IPS-15b (cell line): ENCODE results near the gene FNIP1.
"Not testable (repeated sequence)": the region's sequence is repeated elsewhere in the genome, so short reads cannot be mapped to it uniquely, and the experiment has no call there.

ENCODE experiments used
- H3K27me3 ChIP-seq: one replicate; pipeline ENCODE4 v1.6.1; 2013; ENCODE audit warnings: low read length; ENCODE audit not compliant: control insufficient read depth, insufficient read depth
- H3K36me3 ChIP-seq: one replicate; pipeline ENCODE4 v1.6.1; 2013; ENCODE audit warnings: low read length; ENCODE audit not compliant: control insufficient read depth, insufficient read depth
- H3K4me1 ChIP-seq: one replicate; pipeline ENCODE4 v1.6.1; 2013; ENCODE audit warnings: mild to moderate bottlenecking, low read length; ENCODE audit not compliant: control insufficient read depth, insufficient read depth
- H3K4me3 ChIP-seq: one replicate; pipeline ENCODE4 v1.5.1; 2013; ENCODE audit warnings: low read depth, low read length
- H3K9ac ChIP-seq: one replicate; pipeline ENCODE4 v1.6.1; 2013; ENCODE audit warnings: low read depth, mild to moderate bottlenecking, low read length
- H3K9me3 ChIP-seq: one replicate; pipeline ENCODE4 v1.6.1; 2013; ENCODE audit warnings: mild to moderate bottlenecking, low read length; ENCODE audit not compliant: control insufficient read depth, insufficient read depth

Gene FNIP1

DNA sequence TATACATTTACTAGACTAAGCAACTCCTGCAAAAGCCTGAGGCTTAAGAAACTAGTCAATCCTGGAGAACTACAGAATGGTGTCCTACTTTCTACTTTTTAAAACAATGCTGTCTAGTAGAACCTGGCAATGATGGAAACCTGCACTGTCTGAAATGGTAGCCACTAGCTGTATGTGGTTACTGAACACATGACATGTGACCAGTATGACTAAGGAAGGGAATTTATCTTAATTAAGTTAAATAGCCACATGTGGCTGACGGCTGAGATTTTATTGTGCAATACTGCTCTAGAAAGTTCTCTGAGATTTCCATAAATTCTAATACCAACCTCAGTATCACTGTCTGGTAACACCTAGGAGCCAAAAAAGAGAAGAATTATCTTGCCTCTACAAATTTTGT lies 116.9 kb downstream of the FNIP1 start:
- Histone ChIP-seq H3K4me3 (no peak overlapping the region), H3K4me1 (no peaks in the 10 kb centered on the region), H3K9ac (no peak overlapping the region), H3K27me3 (no peaks in the 10 kb centered on the region), H3K9me3 (no peaks in the 10 kb centered on the region), H3K36me3 (no peaks in the 10 kb centered on the region)

DNA sequence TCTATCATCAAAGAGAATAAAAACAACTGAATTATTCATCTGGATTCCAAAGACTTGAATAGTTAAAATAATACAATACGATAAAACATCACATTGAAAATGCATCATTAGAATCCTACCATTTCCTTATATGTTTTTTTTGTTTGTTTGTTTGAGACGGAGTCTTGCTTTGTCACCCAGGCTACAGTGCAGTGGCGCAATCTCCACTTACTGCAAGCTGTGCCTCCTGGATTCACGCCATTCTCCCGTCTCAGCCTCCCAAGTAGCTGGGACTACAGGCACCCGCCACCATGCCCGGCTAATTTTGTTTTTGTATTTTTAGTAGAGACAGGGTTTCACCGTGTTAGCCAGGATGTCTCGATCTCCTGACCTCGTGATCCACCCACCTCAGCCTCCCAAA lies 118.5 kb downstream of the FNIP1 start:
- H3K9ac ChIP-seq, H3K9me3 ChIP-seq, H3K4me1 ChIP-seq, H3K27me3 ChIP-seq, H3K36me3 ChIP-seq, H3K4me3 ChIP-seq: not testable (repeated sequence)

DNA sequence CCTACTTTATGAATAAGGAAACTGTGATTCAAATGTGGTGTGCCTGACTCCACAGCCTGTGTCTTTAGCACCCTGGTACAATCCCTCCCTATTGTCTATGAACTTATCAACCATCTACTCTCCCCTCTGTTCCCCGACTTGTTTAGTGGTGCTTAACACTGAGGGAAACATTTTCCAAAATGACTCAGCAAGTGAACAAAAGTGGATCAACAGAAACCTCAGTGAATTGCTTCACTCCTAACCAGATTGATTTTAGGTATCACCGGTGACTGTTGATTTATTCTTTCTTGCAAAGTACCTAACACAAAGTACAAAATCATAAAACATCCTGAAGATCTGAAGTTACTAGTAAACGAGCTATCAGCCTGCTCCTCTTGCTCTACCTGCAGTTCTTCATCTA lies 119.7 kb downstream of the FNIP1 start:
- no peak overlapping the region for H3K9ac ChIP-seq
- no peaks in the 10 kb centered on the region for H3K9me3 ChIP-seq
- H3K4me1 ChIP-seq = no peaks in the 10 kb centered on the region
- no peaks in the 10 kb centered on the region for H3K27me3 ChIP-seq
- H3K36me3 ChIP-seq = no peaks in the 10 kb centered on the region
- no peak overlapping the region for H3K4me3 ChIP-seq

DNA sequence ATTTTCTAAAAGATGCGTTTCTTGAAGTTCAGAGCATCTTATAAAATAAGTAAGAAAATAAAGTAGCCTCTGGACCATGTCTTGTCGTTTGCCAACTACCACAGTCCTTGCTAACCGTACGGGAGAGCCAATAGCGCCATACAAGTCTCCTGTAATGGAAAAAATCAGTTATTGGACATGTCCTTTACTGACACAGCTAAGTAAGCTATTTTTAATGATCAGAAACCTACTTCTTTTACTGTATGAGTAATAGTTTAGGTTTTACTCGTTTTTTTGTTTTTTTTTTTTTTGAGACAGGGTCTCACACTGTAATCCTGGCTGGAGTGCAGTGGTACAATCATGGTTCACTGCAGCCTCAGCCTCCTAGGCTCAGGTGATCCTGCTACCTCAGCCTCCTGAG lies 124.0 kb downstream of the FNIP1 start:
- H3K4me3 ChIP-seq = no peak overlapping the region
- no peaks in the 10 kb centered on the region for H3K4me1 ChIP-seq
- H3K9me3 ChIP-seq = no peaks in the 10 kb centered on the region
- H3K9ac ChIP-seq = no peak overlapping the region
- H3K36me3 ChIP-seq = no peaks in the 10 kb centered on the region
- no peaks in the 10 kb centered on the region for H3K27me3 ChIP-seq

DNA sequence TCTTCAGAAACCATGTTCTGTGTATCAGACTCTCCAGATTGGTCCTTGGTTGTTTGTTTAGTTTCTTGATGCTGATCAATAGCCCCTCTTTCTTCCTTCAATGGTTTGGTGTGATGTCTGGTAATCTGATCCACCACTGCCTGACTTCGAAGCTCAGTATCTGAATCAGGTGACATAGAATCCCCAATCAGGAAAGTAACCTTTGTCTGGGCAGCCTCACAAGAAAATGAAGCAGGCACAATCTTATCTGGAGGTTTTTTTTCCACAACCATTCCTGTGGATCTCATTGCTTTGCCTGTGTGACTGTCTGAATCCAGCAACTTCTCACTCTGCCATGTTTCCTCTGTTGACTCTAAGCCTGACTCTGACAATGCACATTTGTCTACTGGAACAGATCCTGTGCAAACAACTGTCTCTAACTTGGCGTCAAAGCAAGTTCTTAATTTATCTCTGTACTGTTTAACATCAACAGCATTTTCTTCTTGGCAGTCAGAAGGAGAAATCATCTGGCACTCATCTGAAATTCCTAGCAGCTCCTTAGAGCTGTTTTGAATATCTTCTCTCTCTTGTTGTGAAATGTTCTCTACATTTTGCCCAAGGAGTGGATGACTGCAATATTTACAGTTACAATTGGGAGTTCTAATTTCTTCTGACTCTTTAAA lies 124.7 kb downstream of the FNIP1 start:
- H3K9me3 ChIP-seq = no peaks in the 10 kb centered on the region
- no peaks in the 10 kb centered on the region for H3K36me3 ChIP-seq
- H3K4me3 ChIP-seq = no peak overlapping the region
- H3K4me1 ChIP-seq = no peaks in the 10 kb centered on the region
- no peak overlapping the region for H3K9ac ChIP-seq
- H3K27me3 ChIP-seq = no peaks in the 10 kb centered on the region

DNA sequence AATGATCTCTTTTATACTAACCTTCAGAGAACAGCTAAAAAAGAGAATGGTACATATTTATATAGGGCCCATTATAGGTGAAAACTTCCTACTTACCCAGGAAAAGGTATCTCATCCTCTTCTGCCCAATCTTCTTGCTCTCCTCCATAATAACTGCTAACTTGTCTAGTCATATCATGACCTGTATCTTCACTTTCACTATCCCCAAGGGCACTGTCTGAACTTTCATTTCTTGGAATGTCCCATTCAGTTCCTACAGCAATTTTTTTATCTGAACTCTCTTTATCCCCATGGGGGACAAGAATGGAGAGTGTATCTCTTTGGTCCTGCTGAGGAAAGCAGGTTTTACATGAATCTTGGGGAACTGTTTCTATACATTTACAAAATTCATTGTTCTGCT lies 125.4 kb downstream of the FNIP1 start:
- no peaks in the 10 kb centered on the region for H3K36me3 ChIP-seq
- no peaks in the 10 kb centered on the region for H3K27me3 ChIP-seq
- no peak overlapping the region for H3K9ac ChIP-seq
- H3K9me3 ChIP-seq = no peaks in the 10 kb centered on the region
- H3K4me3 ChIP-seq = no peak overlapping the region
- H3K4me1 ChIP-seq = no peaks in the 10 kb centered on the region

DNA sequence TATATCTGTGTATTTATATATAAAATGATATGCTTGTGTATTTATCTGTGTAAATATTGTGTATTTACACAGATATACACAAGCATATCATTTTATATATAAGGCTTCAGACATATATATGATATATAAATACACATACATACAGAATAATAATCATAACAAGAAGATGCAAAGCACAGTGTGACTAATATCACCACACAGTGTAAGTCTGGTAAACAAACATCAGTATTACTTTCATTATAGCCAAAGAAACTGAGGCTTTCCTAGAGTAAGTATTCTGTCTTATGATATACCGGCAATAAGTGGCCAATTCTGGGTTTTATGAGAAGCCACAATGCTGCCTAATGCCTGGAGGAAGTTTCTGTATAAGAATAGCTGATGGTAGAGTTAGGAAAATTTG lies 131.9 kb downstream of the FNIP1 start:
- no peaks in the 10 kb centered on the region for H3K4me1 ChIP-seq
- H3K36me3 ChIP-seq = peaks cover 2% of the 10 kb centered on the region
- H3K4me3 ChIP-seq = no peak overlapping the region
- no peak overlapping the region for H3K9ac ChIP-seq
- no peaks in the 10 kb centered on the region for H3K9me3 ChIP-seq
- no peaks in the 10 kb centered on the region for H3K27me3 ChIP-seq

DNA sequence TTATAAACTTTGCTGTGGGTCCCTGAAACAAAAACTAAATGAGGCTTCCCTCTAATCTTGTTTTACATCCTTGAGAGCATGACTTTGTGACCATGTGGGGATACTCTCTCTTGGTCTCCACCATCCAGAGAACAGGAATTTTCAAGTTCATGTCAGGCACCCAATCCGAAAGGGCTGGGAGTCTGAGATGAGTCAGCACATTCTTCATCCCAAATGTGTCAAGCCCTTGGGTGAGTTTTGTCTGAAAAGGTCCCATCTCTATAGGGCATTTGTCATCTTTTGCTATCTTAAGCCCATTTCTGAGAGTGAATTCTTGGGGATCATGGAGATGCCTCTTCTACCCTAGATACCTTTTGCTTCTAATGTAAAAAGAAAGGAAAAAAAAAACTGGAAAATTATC lies 134.9 kb downstream of the FNIP1 start:
- H3K27me3 ChIP-seq = no peaks in the 10 kb centered on the region
- no peak overlapping the region for H3K4me3 ChIP-seq
- H3K4me1 ChIP-seq = no peaks in the 10 kb centered on the region
- H3K9me3 ChIP-seq = no peaks in the 10 kb centered on the region
- H3K9ac ChIP-seq = no peak overlapping the region
- peaks cover 9% of the 10 kb centered on the region for H3K36me3 ChIP-seq

DNA sequence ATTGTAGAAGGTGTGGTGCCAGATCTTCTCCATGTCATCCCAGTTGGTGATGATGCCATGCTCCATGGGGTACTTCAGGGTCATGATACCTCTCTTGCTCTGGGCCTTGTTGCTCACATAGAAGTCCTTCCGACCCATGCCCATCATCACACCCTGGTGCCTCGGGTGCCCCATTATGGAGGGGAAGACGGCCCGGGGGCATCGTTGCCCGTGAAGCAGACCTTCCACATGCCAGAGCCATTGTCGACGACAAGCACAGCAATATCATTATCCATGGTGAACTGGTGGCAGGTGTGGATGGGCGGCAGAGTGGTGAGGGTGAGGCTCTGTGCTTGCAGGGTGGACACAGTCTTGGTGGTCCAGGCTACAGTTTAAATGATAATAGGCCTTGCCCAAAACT lies 137.0 kb downstream of the FNIP1 start:
- no peak overlapping the region for H3K9ac ChIP-seq
- H3K36me3 ChIP-seq = peaks cover 9% of the 10 kb centered on the region
- no peak overlapping the region for H3K4me3 ChIP-seq
- no peaks in the 10 kb centered on the region for H3K4me1 ChIP-seq
- no peaks in the 10 kb centered on the region for H3K27me3 ChIP-seq
- no peaks in the 10 kb centered on the region for H3K9me3 ChIP-seq

DNA sequence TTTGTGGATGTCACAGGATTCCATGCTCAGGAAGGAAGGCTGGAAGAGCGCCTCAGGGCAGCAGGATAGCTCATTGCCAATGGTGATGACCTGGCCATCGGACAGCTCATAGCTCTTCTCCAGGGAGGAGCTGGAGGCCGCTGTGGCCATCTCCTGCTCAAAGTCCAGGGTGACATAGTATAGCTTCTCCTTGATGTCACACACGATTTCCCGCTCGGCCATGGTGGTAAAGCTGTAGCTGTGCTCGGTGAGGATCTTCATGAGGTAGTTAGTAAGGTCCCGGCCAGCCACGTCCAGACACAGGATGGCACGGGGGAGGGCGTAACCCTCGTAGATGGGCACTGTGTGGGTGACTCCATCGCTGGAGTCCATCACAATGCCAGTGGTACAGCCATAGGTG lies 137.5 kb downstream of the FNIP1 start:
- no peaks in the 10 kb centered on the region for H3K9me3 ChIP-seq
- no peaks in the 10 kb centered on the region for H3K4me1 ChIP-seq
- no peak overlapping the region for H3K4me3 ChIP-seq
- no peaks in the 10 kb centered on the region for H3K27me3 ChIP-seq
- no peak overlapping the region for H3K9ac ChIP-seq
- peaks cover 9% of the 10 kb centered on the region for H3K36me3 ChIP-seq

DNA sequence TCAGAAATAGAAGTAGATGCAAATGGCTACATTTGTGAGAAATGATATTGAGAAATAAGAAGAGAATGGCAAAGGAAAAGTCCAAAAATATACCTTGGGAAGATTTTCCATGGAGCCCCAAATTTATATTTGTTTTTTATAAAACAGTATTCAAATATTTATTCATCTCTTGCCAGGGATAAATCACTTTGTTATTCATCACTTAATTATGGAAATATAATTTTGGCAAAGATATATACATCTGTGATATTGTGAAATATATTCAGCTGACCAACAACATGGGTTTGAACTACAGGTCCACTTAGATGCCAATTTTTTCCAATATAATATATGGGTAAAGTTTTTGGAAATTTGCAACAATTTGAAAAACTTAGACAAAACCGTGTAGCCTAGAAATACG lies 142.0 kb downstream of the FNIP1 start:
- H3K9me3 ChIP-seq = no peaks in the 10 kb centered on the region
- no peaks in the 10 kb centered on the region for H3K27me3 ChIP-seq
- H3K4me1 ChIP-seq = no peaks in the 10 kb centered on the region
- no peak overlapping the region for H3K9ac ChIP-seq
- H3K36me3 ChIP-seq = peaks cover 9% of the 10 kb centered on the region
- no peak overlapping the region for H3K4me3 ChIP-seq

DNA sequence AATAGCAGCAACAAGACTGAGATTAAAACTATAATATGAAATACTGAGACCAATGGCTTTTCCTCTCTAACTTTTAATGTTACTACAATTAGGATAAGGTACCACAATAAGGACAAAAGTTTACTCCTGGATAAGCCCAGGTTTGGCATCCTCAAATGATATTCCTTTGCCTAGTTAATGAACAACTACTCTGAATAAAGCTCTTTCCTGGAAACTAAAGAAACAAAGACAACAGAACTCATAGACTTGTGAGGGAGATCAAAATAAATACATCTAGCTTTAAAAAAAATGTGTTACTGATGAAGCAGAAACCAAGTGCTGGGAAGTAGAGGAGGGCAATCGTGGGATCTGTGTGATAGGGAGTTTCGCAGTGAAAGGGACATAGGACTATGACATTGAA lies 142.5 kb downstream of the FNIP1 start:
- H3K9ac ChIP-seq = no peak overlapping the region
- H3K36me3 ChIP-seq = peaks cover 4% of the 10 kb centered on the region
- H3K27me3 ChIP-seq = no peaks in the 10 kb centered on the region
- H3K4me3 ChIP-seq = no peak overlapping the region
- H3K9me3 ChIP-seq = no peaks in the 10 kb centered on the region
- no peaks in the 10 kb centered on the region for H3K4me1 ChIP-seq
